HCT116 (cell line): ENCODE measurements around the gene EFCAB13. TPM values are rescaled to one million over a fixed set of nuclear protein-coding genes. Genes with fewer than 3 reads are reported as not detected.
A peak's percentile ranks its signal among the peaks of the same experiment; 100 is the strongest.

Source experiments
- ATAC-seq: fragments of 200-7000 bp; cut with Tn5 transposase; 2 replicates; pipeline ENCODE4 v1.9.1; 2020; ENCODE audit warnings: mild to moderate bottlenecking, moderate library complexity
- BruUV-seq: library from RNA; stranded (reverse); fragments of 400-500 nt; replicated peaks from 2 replicates; lab custom pipeline; 2021; lab: Mats Ljungman, UMichigan
- CTCF ChIA-PET: fragments of 300-600 bp; sonication (Branson Sonifier 250); formaldehyde crosslinking; loops from one replicate; lab custom pipeline; 2021; ENCODE audit warnings: antibody characterized with exemption; lab: Charles Lee
- POLR2A ChIA-PET: fragments of 300-600, 350-600 bp; sonication (Branson Sonifier 250); formaldehyde crosslinking; loops from one replicate; lab custom pipeline; 2021; ENCODE audit warnings: antibody characterized with exemption; lab: Charles Lee
- RAD21 ChIA-PET, 2 experiments: fragments of 300-600 bp; sonication (Branson Sonifier 250); formaldehyde crosslinking; loops; one replicate each; lab custom pipeline; 2023; ENCODE audit warnings: low total read pairs in 2 of 2; ENCODE audit not compliant: uncharacterized antibody in 2 of 2, unreplicated experiment in 2 of 2, low non-redundant PET in 1 of 2; lab: Charles Lee
- DNase-seq: peaks from one replicate; pipeline ENCODE4 v3.0.0-alpha.2; 2010; ENCODE audit warnings: low read depth, low spot score
- H2AFZ ChIP-seq: fragments of 200-600 bp; shearing (Covaris generic), sonication (generic); 2 replicates; pipeline ENCODE4 v1.6.1; 2017; ENCODE audit warnings: low read depth, mixed run types, mixed read lengths, antibody characterized with exemption, low read length; ENCODE audit not compliant: poor library complexity, severe bottlenecking
- H3K27ac ChIP-seq: 2 replicates; pipeline ENCODE4 v1.5.1; 2012; ENCODE audit warnings: low read depth, low read length
- H3K27me3 ChIP-seq: fragments of 200-600 bp; sonication (generic); 2 replicates; pipeline ENCODE4 v1.6.1; 2016; ENCODE audit warnings: mixed run types, low read length, mixed read lengths; ENCODE audit not compliant: insufficient read depth
- H3K36me3 ChIP-seq, 2 experiments: fragments of 200-500 bp in 1 of 2; fragments of 200-600 bp in 1 of 2; sonication (Bioruptor generic) in 1 of 2; sonication (generic) in 1 of 2; 2 replicates each; pipeline versions ENCODE4 v1.5.1 to v1.6.1; 2014 to 2016; ENCODE audit warnings: low read length in 2 of 2, inconsistent platforms in 1 of 2, mixed read lengths in 1 of 2, mixed run types in 1 of 2; ENCODE audit not compliant: insufficient read depth in 2 of 2, control insufficient read depth in 1 of 2
- H3K4me1 ChIP-seq, 2 experiments: fragments of 200-600 bp in 1 of 2; sonication (generic) in 1 of 2; 2 replicates each; pipeline versions ENCODE4 v1.5.1 to v1.6.1; 2012 to 2017; ENCODE audit warnings: low read length in 2 of 2, inconsistent platforms in 1 of 2, mild to moderate bottlenecking in 1 of 2, mixed read lengths in 1 of 2, mixed run types in 1 of 2, moderate library complexity in 1 of 2; ENCODE audit not compliant: insufficient read depth in 2 of 2, control insufficient read depth in 1 of 2
- H3K4me2 ChIP-seq: fragments of 200-600 bp; sonication (generic); 2 replicates; pipeline ENCODE4 v1.6.1; 2017; ENCODE audit warnings: mixed run types, low read length, mixed read lengths
- H3K4me3 ChIP-seq, 2 experiments: fragments of 200-600 bp in 1 of 2; sonication (generic) in 1 of 2; replicated peaks in 1 of 2; 2 replicates each; pipeline ENCODE4 v1.5.1; 2011 to 2016; ENCODE audit warnings: low read length in 2 of 2, control low read depth in 1 of 2, low read depth in 1 of 2, mild to moderate bottlenecking in 1 of 2, mixed read lengths in 1 of 2, mixed run types in 1 of 2
- H3K79me2 ChIP-seq: fragments of 200-600 bp; sonication (generic); 2 replicates; pipeline ENCODE4 v1.6.1; 2017; ENCODE audit warnings: mild to moderate bottlenecking, mixed run types, low read length, moderate library complexity, mixed read lengths; ENCODE audit not compliant: insufficient read depth
- H3K9ac ChIP-seq: fragments of 200-600 bp; sonication (generic); 2 replicates; pipeline ENCODE4 v1.6.1; 2016; ENCODE audit warnings: low read length, mixed read lengths
- H3K9me2 ChIP-seq: fragments of 200-600 bp; sonication (generic), shearing (Covaris generic); 2 replicates; pipeline ENCODE4 v1.6.1; 2017; ENCODE audit warnings: mixed run types, mild to moderate bottlenecking, moderate library complexity; ENCODE audit not compliant: insufficient read depth
- H3K9me3 ChIP-seq, 2 experiments: fragments of 200-500 bp in 1 of 2; fragments of 200-600 bp in 1 of 2; sonication (Bioruptor generic) in 1 of 2; sonication (generic) in 1 of 2; 2 replicates each; pipeline ENCODE4 v1.6.1; 2014 to 2017; ENCODE audit warnings: low read length in 2 of 2, mixed read lengths in 2 of 2, inconsistent platforms in 1 of 2, low read depth in 1 of 2, mild to moderate bottlenecking in 1 of 2, mixed run types in 1 of 2, moderate library complexity in 1 of 2; ENCODE audit not compliant: control insufficient read depth in 1 of 2, insufficient read depth in 1 of 2
- H4K20me1 ChIP-seq: fragments of 200-600 bp; sonication (generic), shearing (Covaris generic); 2 replicates; pipeline ENCODE4 v1.6.1; 2017; ENCODE audit warnings: mixed run types, mild to moderate bottlenecking, moderate library complexity; ENCODE audit not compliant: insufficient read depth
- EGR1 ChIP-seq: IDR thresholded peaks from 2 replicates; pipeline ENCODE4 v1.6.1; 2012; ENCODE audit warnings: low read depth
- EZH2 ChIP-seq: fragments of 200-600 bp; sonication (generic); IDR thresholded peaks from 2 replicates; pipeline ENCODE4 v1.6.1; 2017; ENCODE audit warnings: antibody characterized with exemption, mixed run types
- EZH2phosphoT487 ChIP-seq: fragments of 200-600 bp; IDR thresholded peaks from 2 replicates; pipeline ENCODE4 v1.6.1; 2018; ENCODE audit warnings: antibody characterized with exemption, borderline replicate concordance
- FOSL1 ChIP-seq: IDR thresholded peaks from 2 replicates; pipeline ENCODE4 v1.6.1; 2012; ENCODE audit warnings: low read depth
- JUND ChIP-seq: IDR thresholded peaks from 2 replicates; pipeline ENCODE4 v1.6.1; 2012
- RAD21 ChIP-seq: IDR thresholded peaks from 2 replicates; pipeline ENCODE4 v1.6.1; 2012; ENCODE audit warnings: low read depth, mild to moderate bottlenecking
- SP1 ChIP-seq: IDR thresholded peaks from 2 replicates; pipeline ENCODE4 v1.6.1; 2012; ENCODE audit warnings: low read depth
- SRF ChIP-seq: IDR thresholded peaks from 2 replicates; pipeline ENCODE4 v1.6.1; 2012; ENCODE audit warnings: low read depth
- TCF7L2 ChIP-seq: IDR thresholded peaks from 2 replicates; pipeline ENCODE4 v1.7.0; 2011; ENCODE audit warnings: borderline replicate concordance, inconsistent platforms; ENCODE audit not compliant: insufficient read depth, insufficient read length; ENCODE audit errors: extremely low read depth
- YY1 ChIP-seq: IDR thresholded peaks from 2 replicates; pipeline ENCODE4 v1.6.1; 2011; ENCODE audit warnings: low read length, low read depth, moderate library complexity, mild to moderate bottlenecking; ENCODE audit not compliant: insufficient replicate concordance; ENCODE audit errors: extremely low read depth
- ZFX ChIP-seq: fragments of 450-650 bp; IDR thresholded peaks from 2 replicates; pipeline ENCODE4 v1.6.1; 2017
- ZNF274 ChIP-seq: fragments of 200-500 bp; sonication (Bioruptor generic); IDR thresholded peaks from 2 replicates; pipeline ENCODE4 v1.6.1; 2014; ENCODE audit warnings: mild to moderate bottlenecking, low read depth, low read length, inconsistent platforms
- intact Hi-C: fragments of 100-400 bp; cut with micrococcal nuclease; formaldehyde crosslinking; loops from 2 replicates; pipeline ENCODE4 v1.10.0; 2022
- total RNA-seq: library from RNA; stranded (reverse); gene quantifications from one replicate; pipeline ENCODE4 v1.2.1, GENCODE V29; 2021; ENCODE audit not compliant: unreplicated experiment
- TF ChIP-seq, protein P1 (sequence below): IDR thresholded peaks from 2 replicates; pipeline ENCODE4 v1.6.1; 2012
- TF ChIP-seq, protein P2 (sequence below): IDR thresholded peaks from 2 replicates; pipeline ENCODE4 v1.6.1; 2012
- TF ChIP-seq, protein P3 (sequence below): IDR thresholded peaks from 2 replicates; pipeline ENCODE4 v1.6.1; 2011; ENCODE audit warnings: mild to moderate bottlenecking, low read length, moderate library complexity; ENCODE audit not compliant: insufficient replicate concordance; ENCODE audit errors: extremely low read depth
- TF ChIP-seq, protein P4 (sequence below), 3 experiments: fragments of 200-600 bp in 1 of 3; sonication (generic) in 1 of 3; IDR thresholded peaks in 2 of 3; conservative IDR thresholded peaks in 1 of 3; 2 replicates each; pipeline ENCODE4 v1.5.1; 2012 to 2017; ENCODE audit warnings: low read depth in 2 of 3, low read length in 2 of 3, antibody characterized with exemption in 1 of 3, borderline replicate concordance in 1 of 3, control low read depth in 1 of 3, mild to moderate bottlenecking in 1 of 3, mixed read lengths in 1 of 3, mixed run types in 1 of 3, moderate library complexity in 1 of 3; ENCODE audit not compliant: insufficient read depth in 1 of 3

EFCAB13 gene
- total RNA-seq, 1 experiment from 2014 or later: not detected

DNA sequence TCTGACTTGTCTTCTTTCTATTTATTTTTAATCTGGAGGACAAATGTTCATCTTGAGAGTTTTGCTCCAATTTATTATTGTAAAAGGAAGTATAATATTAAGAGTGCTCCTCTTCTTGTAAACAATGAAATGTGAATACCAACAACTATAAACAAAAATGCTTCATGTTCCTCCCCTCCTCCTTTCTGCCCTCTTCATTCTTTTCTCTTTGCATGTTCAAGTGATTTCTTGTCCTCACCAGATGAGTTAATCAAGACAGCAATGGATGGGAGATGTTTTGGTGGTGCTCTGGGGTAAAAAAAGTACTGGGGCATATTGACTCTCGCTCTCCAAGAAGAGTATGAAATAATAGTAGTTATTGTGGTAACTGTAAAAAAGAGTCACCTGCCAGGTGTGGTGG, 45.8 kb upstream of the EFCAB13 start:
- Histone ChIP-seq H4K20me1 (no peaks in the 10 kb centered on the region), H3K79me2 (no peaks in the 10 kb centered on the region), H2AFZ (no peak overlapping the region), H3K4me2 (no peak overlapping the region), H3K27me3 (no peaks in the 10 kb centered on the region), H3K9me3 (no peaks in the 10 kb centered on the region), H3K36me3 (no peaks in the 10 kb centered on the region), H3K9me2 (no peaks in the 10 kb centered on the region), H3K4me3 (no peak overlapping the region), H3K9ac (no peak overlapping the region), H3K4me1 (peaks cover 48 to 53% of the 10 kb centered on the region in 2 experiments), H3K27ac (no peak overlapping the region)
- CTCF ChIA-PET: interaction anchor here (1.1 kb wide), 1 partner anchor 37 kb away, joined by 3 read pairs; no protein-coding TSS in a partner anchor
- POLR2A ChIA-PET: no interaction called here
- TF ChIP-seq YY1 (no peak), EGR1 (no peak), ZNF274 (no peak), ZFX (no peak)
- DNase-seq (no peak), ATAC-seq (no peak)
- RAD21 ChIA-PET: no interaction called here
- intact Hi-C loops: no loop called here
- no TSS peak for BruUV-seq

- H3K4me1 ChIP-seq: peaks cover 48 to 53% of the 10 kb centered on the region in 2 experiments
- CTCF ChIA-PET: interaction anchor here (1.1 kb wide), 1 partner anchor 37 kb away, joined by 3 read pairs; no protein-coding TSS in a partner anchor
- no peaks in the 10 kb centered on the region for H3K9me2 ChIP-seq
- H3K9me3 ChIP-seq: no peaks in the 10 kb centered on the region
- H3K27me3 ChIP-seq: no peaks in the 10 kb centered on the region
- no peaks in the 10 kb centered on the region for H3K36me3 ChIP-seq
- POLR2A ChIA-PET: no interaction called here
- no peak overlapping the region for H3K9ac ChIP-seq
- peak overlapping the region; percentile 64 for H2AFZ ChIP-seq
- no peaks in the 10 kb centered on the region for H4K20me1 ChIP-seq
- intact Hi-C loops: no loop called here
- ATAC-seq (no peak), DNase-seq (no peak)
- peak overlapping the region; percentile 53 for H3K4me2 ChIP-seq
- no peak overlapping the region for H3K27ac ChIP-seq
- BruUV-seq: no TSS peak
- no peaks in the 10 kb centered on the region for H3K79me2 ChIP-seq
- H3K4me3 ChIP-seq: no peak overlapping the region
- RAD21 ChIA-PET: no interaction called here
- no peak for TF ChIP-seq FOSL1
- no peak for TF ChIP-seq YY1
- TF ChIP-seq SP1: no peak
- TF ChIP-seq, protein P1, sequence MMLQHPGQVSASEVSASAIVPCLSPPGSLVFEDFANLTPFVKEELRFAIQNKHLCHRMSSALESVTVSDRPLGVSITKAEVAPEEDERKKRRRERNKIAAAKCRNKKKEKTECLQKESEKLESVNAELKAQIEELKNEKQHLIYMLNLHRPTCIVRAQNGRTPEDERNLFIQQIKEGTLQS: no peak
- TF ChIP-seq EGR1: no peak
- no peak for TF ChIP-seq SRF
- TF ChIP-seq, protein P2, sequence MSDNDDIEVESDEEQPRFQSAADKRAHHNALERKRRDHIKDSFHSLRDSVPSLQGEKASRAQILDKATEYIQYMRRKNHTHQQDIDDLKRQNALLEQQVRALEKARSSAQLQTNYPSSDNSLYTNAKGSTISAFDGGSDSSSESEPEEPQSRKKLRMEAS: no peak
- TF ChIP-seq EZH2: no peak
- TF ChIP-seq EZH2phosphoT487: no peak
- TF ChIP-seq, protein P3, sequence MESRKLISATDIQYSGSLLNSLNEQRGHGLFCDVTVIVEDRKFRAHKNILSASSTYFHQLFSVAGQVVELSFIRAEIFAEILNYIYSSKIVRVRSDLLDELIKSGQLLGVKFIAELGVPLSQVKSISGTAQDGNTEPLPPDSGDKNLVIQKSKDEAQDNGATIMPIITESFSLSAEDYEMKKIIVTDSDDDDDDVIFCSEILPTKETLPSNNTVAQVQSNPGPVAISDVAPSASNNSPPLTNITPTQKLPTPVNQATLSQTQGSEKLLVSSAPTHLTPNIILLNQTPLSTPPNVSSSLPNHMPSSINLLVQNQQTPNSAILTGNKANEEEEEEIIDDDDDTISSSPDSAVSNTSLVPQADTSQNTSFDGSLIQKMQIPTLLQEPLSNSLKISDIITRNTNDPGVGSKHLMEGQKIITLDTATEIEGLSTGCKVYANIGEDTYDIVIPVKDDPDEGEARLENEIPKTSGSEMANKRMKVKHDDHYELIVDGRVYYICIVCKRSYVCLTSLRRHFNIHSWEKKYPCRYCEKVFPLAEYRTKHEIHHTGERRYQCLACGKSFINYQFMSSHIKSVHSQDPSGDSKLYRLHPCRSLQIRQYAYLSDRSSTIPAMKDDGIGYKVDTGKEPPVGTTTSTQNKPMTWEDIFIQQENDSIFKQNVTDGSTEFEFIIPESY: no peak
- TF ChIP-seq JUND: no peak
- TF ChIP-seq, protein P4, sequence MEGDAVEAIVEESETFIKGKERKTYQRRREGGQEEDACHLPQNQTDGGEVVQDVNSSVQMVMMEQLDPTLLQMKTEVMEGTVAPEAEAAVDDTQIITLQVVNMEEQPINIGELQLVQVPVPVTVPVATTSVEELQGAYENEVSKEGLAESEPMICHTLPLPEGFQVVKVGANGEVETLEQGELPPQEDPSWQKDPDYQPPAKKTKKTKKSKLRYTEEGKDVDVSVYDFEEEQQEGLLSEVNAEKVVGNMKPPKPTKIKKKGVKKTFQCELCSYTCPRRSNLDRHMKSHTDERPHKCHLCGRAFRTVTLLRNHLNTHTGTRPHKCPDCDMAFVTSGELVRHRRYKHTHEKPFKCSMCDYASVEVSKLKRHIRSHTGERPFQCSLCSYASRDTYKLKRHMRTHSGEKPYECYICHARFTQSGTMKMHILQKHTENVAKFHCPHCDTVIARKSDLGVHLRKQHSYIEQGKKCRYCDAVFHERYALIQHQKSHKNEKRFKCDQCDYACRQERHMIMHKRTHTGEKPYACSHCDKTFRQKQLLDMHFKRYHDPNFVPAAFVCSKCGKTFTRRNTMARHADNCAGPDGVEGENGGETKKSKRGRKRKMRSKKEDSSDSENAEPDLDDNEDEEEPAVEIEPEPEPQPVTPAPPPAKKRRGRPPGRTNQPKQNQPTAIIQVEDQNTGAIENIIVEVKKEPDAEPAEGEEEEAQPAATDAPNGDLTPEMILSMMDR (IDR thresholded peaks at IDR 0.05 in 2 of 3, conservative IDR thresholded peaks at IDR 0.05 in 1 of 3; ENCODE audit: borderline replicate concordance in 1 of 3, insufficient read depth in 1 of 3, low read depth in 2 of 3, low read length in 2 of 3): no peak
- TF ChIP-seq RAD21: no peak
- no peak for TF ChIP-seq ZNF274
- no peak for TF ChIP-seq TCF7L2
Observed at GRCh38 chr17:47278561-47278960, 45.2 kb upstream of the EFCAB13 start.
